ENCODE results near the gene ATG3.

Gene ATG3

DNA sequence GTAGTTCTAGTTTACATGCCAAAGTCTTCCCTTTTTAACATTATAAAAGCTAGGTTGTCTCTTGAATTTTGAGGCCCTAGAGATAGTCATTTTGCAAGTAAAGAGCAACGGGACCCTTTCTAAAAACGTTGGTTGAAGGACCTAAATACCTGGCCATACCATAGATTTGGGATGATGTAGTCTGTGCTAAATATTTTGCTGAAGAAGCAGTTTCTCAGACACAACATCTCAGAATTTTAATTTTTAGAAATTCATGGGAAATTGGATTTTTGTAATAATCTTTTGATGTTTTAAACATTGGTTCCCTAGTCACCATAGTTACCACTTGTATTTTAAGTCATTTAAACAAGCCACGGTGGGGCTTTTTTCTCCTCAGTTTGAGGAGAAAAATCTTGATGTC is 21.3 kb upstream of the ATG3 start:
- no peak for DNase-seq (ENCODE audit: low read depth in 2 of 2)
- H3K4me3 ChIP-seq (replicated peaks in 1 of 2; ENCODE audit: low read depth in 2 of 2, low read length in 2 of 2) = no peak overlapping the region
- TF ChIP-seq, protein P1, sequence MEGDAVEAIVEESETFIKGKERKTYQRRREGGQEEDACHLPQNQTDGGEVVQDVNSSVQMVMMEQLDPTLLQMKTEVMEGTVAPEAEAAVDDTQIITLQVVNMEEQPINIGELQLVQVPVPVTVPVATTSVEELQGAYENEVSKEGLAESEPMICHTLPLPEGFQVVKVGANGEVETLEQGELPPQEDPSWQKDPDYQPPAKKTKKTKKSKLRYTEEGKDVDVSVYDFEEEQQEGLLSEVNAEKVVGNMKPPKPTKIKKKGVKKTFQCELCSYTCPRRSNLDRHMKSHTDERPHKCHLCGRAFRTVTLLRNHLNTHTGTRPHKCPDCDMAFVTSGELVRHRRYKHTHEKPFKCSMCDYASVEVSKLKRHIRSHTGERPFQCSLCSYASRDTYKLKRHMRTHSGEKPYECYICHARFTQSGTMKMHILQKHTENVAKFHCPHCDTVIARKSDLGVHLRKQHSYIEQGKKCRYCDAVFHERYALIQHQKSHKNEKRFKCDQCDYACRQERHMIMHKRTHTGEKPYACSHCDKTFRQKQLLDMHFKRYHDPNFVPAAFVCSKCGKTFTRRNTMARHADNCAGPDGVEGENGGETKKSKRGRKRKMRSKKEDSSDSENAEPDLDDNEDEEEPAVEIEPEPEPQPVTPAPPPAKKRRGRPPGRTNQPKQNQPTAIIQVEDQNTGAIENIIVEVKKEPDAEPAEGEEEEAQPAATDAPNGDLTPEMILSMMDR (IDR thresholded peaks at IDR 0.05; ENCODE audit: low read depth, low read length) = no peak

DNA sequence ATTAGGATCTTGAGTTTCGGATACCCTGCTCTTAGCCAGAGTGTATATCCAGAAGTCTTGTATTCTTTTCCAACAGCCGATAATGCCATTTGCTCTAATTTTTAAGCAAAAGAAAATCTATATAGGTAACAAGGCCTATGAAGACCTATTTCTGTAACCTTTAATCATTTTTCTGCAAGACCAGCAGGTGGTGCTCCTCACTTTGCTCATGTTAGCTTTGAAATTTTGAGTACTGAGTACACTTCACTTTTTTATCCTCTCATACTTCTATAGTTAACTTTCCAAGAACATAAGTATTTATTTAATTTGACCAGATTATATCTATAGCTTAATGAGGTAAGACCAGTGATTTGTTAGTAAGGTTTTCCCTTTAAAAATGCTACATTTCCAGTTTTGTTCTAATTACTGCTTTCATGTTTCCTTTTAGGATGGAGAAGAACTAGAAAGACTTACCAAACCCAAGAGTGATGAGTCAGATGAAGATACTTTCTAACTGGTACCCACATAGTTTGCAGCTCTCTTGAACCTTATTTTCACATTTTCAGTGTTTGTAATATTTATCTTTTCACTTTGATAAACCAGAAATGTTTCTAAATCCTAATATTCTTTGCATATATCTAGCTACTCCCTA is 20.6 kb upstream of the ATG3 start:
- no peak overlapping the region for H3K4me3 ChIP-seq (replicated peaks in 1 of 2; ENCODE audit: low read depth in 2 of 2, low read length in 2 of 2)
- TF ChIP-seq, protein P1 (IDR thresholded peaks at IDR 0.05; ENCODE audit: low read depth, low read length) = peak; percentile 54
- DNase-seq (ENCODE audit: low read depth in 2 of 2) = peak; percentile 87

GRCh38 chr3:112579697-112580096 is 17.9 kb upstream of the ATG3 start:
- TF ChIP-seq, protein P1 (IDR thresholded peaks at IDR 0.05; ENCODE audit: low read depth, low read length) = no peak

GRCh38 chr3:112579232-112579631 is 17.5 kb upstream of the ATG3 start:
- no peak overlapping the region for H3K4me3 ChIP-seq (replicated peaks in 1 of 2; ENCODE audit: low read depth in 2 of 2, low read length in 2 of 2)
- no peak for DNase-seq (ENCODE audit: low read depth in 2 of 2)
- TF ChIP-seq, protein P1 (IDR thresholded peaks at IDR 0.05; ENCODE audit: low read depth, low read length) = no peak

More at GRCh38 chr3:112579697-112580096, 17.9 kb upstream of the ATG3 start:
- no peak overlapping the region for H3K4me3 ChIP-seq (replicated peaks in 1 of 2; ENCODE audit: low read depth in 2 of 2, low read length in 2 of 2)
- peak in 1 of 2 donors; percentile 87 for DNase-seq (ENCODE audit: low read depth in 2 of 2)

DNA sequence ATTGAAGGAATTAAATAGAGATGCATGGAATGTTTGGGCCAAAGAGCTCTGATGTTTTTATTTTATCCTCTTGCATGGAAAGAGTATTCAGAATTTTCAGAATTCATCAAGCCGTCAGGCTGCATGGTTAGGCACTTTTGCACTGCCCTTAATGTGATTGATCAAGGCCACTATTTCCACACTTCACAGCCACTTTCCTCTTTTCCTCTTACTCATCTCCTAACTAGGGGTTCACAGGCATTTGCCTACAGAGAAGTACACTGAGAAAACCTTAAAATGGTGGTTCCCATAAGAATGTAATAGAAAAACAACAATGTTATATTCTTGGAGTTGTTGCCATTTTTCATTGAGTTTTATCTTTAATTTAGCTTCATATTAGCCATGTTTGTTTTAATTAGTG is 10.9 kb upstream of the ATG3 start:
- DNase-seq (ENCODE audit: low read depth in 2 of 2) = no peak
- H3K4me3 ChIP-seq (replicated peaks in 1 of 2; ENCODE audit: low read depth in 2 of 2, low read length in 2 of 2) = no peak overlapping the region
- TF ChIP-seq, protein P1 (IDR thresholded peaks at IDR 0.05; ENCODE audit: low read depth, low read length) = no peak

DNA sequence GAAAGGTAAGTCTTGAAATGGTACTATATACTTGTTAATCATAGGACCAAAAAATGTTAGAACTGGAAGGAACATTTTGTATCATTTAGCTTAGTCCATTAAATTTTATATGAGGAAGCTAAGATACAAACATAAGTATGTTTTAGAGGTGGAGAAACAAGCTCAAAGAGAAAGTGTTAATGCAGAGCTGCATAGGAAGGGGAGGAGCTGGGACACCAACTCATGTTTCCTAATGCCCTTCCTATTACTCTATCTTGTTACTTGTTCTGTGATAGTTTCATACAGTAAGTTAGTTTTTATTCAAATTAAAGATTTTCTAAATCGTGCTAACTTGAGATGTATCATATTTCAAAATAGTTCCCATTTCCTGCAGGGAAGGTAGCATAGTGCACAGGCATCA is 7.5 kb upstream of the ATG3 start:
- no peak overlapping the region for H3K4me3 ChIP-seq (replicated peaks in 1 of 2; ENCODE audit: low read depth in 2 of 2, low read length in 2 of 2)
- DNase-seq (ENCODE audit: low read depth in 2 of 2) = no peak

More for the DNA sequence above, 7.5 kb upstream of the ATG3 start:
- TF ChIP-seq, protein P1 (IDR thresholded peaks at IDR 0.05; ENCODE audit: low read depth, low read length) = no peak
